Measurements from ENCODE around the gene KRT17. TPM values are rescaled to one million over a fixed set of nuclear protein-coding genes. Genes with fewer than 3 reads are reported as not detected.
"Not testable (repeated sequence)": the region's sequence is repeated elsewhere in the genome, so short reads cannot be mapped to it uniquely, and the experiment has no call there.

Gene KRT17
- total RNA-seq, 4 donors from 2014 or later: 0.58 to 5.6 (median 1.2) TPM; not detected in 1

DNA sequence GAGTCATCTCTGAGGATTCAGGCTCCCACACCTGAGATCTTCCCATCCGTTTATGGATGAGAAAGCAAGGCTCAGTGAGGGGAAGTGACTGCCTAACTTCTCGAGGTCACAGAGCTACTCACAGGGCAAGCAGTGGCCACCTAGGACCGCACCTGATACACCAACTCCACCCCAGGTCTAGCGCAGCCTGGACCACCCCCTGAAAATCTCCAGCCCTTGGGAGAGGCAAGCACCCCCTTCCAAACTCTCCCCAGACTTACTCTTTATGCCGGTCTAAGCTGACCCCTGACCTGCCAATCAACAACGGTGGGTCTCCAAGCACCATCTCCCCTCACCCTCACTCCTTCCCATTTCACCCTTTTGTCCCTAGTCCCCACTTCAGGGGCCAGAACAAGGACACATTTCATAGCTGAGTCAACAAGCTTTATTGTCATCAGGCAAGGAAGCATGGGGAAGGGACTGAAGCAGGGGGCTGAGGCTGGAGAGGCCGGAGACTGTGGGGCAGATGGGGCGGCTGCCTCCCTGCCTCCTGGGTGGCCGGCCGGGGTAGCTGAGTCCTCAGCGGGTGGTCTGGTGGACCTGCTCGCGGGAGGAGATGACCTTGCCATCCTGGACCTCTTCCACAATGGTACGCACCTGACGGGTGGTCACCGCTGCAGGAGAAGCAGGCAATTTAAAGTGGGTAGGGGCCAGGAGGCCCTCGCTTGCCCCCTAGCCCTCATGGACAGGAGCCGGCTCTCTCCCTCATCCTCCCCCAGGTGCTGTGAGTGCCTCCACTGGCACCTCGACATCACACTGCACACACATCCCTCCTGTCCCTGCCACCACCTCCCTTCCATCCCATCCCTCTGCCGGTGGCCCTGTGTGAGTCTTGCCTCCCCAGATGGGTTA lies 5.1 kb downstream of the KRT17 start:
- no peak for DNase-seq (ENCODE audit: extremely low spot score)
- Histone ChIP-seq H3K27me3 (peaks cover 0 to 64% (median 0%) of the 10 kb centered on the region in 4 donors), H3K36me3 (no peaks in the 10 kb centered on the region), H3K4me3 (no peak overlapping the region), H3K4me1 (no peaks in the 10 kb centered on the region), H3K27ac (replicated peaks in 1 of 4) (no peak overlapping the region), H3K9me3 (no peaks in the 10 kb centered on the region)
- no peak for TF ChIP-seq EP300 (IDR thresholded peaks at IDR 0.05)
- no peak for TF ChIP-seq POLR2A (IDR thresholded peaks at IDR 0.05; ENCODE audit: low read depth)
- TF ChIP-seq, protein P1, sequence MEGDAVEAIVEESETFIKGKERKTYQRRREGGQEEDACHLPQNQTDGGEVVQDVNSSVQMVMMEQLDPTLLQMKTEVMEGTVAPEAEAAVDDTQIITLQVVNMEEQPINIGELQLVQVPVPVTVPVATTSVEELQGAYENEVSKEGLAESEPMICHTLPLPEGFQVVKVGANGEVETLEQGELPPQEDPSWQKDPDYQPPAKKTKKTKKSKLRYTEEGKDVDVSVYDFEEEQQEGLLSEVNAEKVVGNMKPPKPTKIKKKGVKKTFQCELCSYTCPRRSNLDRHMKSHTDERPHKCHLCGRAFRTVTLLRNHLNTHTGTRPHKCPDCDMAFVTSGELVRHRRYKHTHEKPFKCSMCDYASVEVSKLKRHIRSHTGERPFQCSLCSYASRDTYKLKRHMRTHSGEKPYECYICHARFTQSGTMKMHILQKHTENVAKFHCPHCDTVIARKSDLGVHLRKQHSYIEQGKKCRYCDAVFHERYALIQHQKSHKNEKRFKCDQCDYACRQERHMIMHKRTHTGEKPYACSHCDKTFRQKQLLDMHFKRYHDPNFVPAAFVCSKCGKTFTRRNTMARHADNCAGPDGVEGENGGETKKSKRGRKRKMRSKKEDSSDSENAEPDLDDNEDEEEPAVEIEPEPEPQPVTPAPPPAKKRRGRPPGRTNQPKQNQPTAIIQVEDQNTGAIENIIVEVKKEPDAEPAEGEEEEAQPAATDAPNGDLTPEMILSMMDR (IDR thresholded peaks at IDR 0.05): no peak
- TF ChIP-seq POLR2AphosphoS5 (IDR thresholded peaks at IDR 0.05): no peak
- WGBS: 89% methylated on average over 18 of the region's 20 CpGs
- intact Hi-C loops (cut with DNase I): no loop called here

DNA sequence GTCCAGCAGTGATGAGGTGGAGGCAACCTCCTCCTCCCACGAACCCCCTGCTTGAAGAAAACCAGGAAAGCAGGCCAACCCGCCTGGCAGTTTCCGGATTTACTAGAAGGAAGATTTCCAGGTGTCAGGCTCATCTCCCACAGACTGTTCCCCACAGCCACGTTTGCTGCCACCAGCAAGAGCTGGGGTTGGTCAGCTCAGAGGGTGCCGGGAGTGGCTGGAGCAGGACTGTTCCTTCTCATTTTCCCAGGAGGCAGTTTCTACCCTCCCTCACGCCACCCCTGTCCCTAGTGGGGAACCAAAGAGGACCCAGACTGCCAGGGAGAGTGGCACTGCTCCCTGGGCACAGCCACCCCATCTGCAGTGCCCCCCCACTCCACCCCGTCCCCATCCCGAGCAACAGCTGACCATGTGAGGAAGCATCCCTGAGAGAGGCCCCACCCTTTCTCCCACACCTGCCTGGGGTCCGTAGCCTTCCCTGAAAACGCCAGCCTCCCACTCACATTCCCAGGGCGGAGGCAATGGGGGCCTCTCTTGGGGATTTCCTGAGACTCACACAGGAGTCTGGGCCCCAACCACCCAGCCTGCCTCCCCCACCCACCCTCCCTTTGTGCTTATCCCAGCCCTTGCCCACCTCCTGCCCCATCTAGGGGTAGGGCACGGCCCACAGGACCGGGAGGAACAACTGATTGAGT lies 5.9 kb downstream of the KRT17 start:
- Histone ChIP-seq H3K4me3 (no peak overlapping the region), H3K4me1 (no peaks in the 10 kb centered on the region), H3K27me3 (peaks cover 0 to 66% (median 0%) of the 10 kb centered on the region in 4 donors), H3K27ac (replicated peaks in 1 of 4) (no peak overlapping the region), H3K9me3 (no peaks in the 10 kb centered on the region), H3K36me3 (no peaks in the 10 kb centered on the region)
- DNase-seq (ENCODE audit: extremely low spot score): no peak
- WGBS: 60% methylated on average over 13 of the region's 13 CpGs
- intact Hi-C loops (cut with DNase I): no loop called here
- TF ChIP-seq POLR2A (IDR thresholded peaks at IDR 0.05; ENCODE audit: low read depth) (no peak), POLR2AphosphoS5 (IDR thresholded peaks at IDR 0.05) (no peak)

DNA sequence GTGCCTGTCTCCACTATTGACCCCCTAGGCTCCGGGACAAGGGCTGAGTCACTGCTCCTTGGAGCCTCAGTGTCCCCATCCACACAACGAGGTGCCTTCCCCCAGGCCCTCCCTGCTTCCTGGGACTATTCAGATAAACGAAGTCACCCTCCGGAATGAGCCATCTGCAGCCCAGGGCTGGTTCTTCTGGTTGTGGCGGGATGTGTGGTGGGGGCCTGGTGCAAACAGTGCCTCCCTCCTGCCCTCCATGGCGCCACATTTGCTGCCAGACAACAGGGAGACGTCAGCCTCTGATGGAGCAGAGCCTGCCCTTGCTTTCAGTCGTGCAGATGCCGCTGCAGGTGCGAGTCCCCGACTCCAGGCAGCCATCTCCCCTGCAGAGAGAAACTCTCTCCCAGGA lies 6.7 kb downstream of the KRT17 start:
- no peaks in the 10 kb centered on the region for H3K9me3 ChIP-seq
- intact Hi-C loops (cut with DNase I): no loop called here
- H3K27me3 ChIP-seq: peaks cover 0 to 65% (median 0%) of the 10 kb centered on the region in 4 donors
- no peak overlapping the region for H3K4me3 ChIP-seq
- 80% methylated on average over 8 of the region's 11 CpGs for WGBS
- no peak for DNase-seq (ENCODE audit: extremely low spot score)
- H3K36me3 ChIP-seq: no peaks in the 10 kb centered on the region
- no peak overlapping the region for H3K27ac ChIP-seq (replicated peaks in 1 of 4)
- no peak for TF ChIP-seq EP300 (IDR thresholded peaks at IDR 0.05)
- TF ChIP-seq, protein P1 (IDR thresholded peaks at IDR 0.05): no peak
- TF ChIP-seq POLR2A (IDR thresholded peaks at IDR 0.05; ENCODE audit: low read depth): no peak
- H3K4me1 ChIP-seq: no peaks in the 10 kb centered on the region

DNA sequence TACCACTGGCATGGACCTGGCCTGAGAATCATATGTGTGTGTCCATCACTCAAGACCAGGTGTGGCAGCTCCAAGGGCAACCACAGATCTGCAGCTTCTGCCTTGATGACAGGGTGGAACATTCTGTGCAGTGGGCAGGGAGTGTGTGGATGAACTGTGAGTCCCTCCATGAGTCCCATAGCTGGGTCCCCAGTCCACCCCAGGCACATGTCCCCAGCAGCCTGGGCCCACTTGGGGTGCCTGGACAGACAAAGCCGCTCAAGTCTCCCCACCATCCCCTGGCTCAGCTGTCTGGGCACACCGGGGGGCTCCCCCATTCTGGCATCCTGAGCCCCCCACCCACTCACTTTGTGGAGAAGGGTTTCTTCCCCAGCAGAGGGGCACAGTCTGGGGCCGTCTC lies 7.2 kb downstream of the KRT17 start:
- Histone ChIP-seq H3K4me1 (no peaks in the 10 kb centered on the region), H3K9me3 (no peaks in the 10 kb centered on the region), H3K27me3 (peaks cover 0 to 70% (median 0%) of the 10 kb centered on the region in 4 donors), H3K27ac (replicated peaks in 1 of 4) (no peak overlapping the region), H3K4me3 (no peak overlapping the region), H3K36me3 (no peaks in the 10 kb centered on the region)
- WGBS: 100% methylated on average over 2 of the region's 3 CpGs
- TF ChIP-seq, protein P1 (IDR thresholded peaks at IDR 0.05): no peak
- no peak for TF ChIP-seq POLR2AphosphoS5 (IDR thresholded peaks at IDR 0.05)
- TF ChIP-seq EP300 (IDR thresholded peaks at IDR 0.05): no peak
- no peak for TF ChIP-seq POLR2A (IDR thresholded peaks at IDR 0.05; ENCODE audit: low read depth)
- intact Hi-C loops (cut with DNase I): no loop called here
- no peak for DNase-seq (ENCODE audit: extremely low spot score)

DNA sequence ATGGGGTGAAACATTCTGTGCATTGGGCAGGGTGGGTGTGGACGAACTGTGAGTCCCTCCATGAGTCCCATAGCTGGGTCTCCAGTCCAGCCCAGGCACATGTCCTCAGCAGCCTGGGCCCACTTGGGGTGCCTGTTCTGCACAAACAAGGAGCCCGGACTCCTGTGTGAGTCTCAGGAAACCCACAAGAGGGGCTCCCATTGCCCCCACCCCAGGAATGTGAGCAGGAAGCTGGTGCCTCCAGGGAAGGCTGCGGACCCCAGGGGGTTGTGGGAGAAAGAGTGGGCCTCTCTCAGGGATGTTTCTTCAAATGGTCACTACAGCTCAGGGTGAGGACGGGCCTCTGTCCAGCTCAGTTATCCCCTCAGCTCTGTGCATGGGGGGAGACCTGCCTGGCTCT lies 7.9 kb downstream of the KRT17 start:
- DNase-seq (ENCODE audit: extremely low spot score): not testable (repeated sequence)
- H3K27me3 ChIP-seq: peaks cover 0 to 75% (median 0%) of the 10 kb centered on the region in 4 donors

More for the DNA sequence above, 7.9 kb downstream of the KRT17 start:
- H3K4me3 ChIP-seq; H3K36me3 ChIP-seq; H3K27ac ChIP-seq (replicated peaks in 1 of 4); H3K9me3 ChIP-seq; H3K4me1 ChIP-seq; intact Hi-C loops (cut with DNase I): not testable (repeated sequence)
- 100% methylated on average over 1 of the region's 4 CpGs for WGBS
